NCI-H187 (cell line): ENCODE measurements around the gene TCN1.
"Not testable (repeated sequence)": the region's sequence is repeated elsewhere in the genome, so short reads cannot be mapped to it uniquely, and the experiment has no call there.

Source experiments
- DNase-seq, 2 experiments: peaks; one replicate each; lab custom pipeline; 2025; lab: John Stamatoyannopoulos, UW

Gene TCN1

GRCh38 chr11:59857439-59858434 is 8.6 kb downstream of the TCN1 start:
- DNase-seq, result no peak

DNA sequence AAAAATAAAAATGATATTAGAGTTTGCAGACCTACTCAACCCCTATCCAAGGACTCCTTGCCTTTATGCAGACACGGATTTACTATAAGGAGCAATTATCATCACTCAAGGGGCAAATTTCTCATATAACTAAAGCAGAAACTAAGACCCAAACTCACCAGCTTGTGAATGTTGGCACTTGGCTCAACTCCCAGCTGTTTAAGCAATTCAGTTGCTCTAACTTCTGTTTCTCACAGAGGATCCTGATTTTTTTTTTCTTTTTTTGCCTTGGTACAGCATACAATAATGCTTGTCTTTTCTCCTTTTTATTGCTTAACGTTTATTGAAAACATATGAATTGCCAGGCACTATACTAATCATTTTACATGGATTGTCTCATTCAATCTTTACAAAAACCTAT is 11.4 kb downstream of the TCN1 start:
- DNase-seq, result no peak

- DNase-seq, result not testable (repeated sequence)
These were observed 14.9 kb downstream of the TCN1 start for GRCh38 chr11:59851416-59851815.

DNA sequence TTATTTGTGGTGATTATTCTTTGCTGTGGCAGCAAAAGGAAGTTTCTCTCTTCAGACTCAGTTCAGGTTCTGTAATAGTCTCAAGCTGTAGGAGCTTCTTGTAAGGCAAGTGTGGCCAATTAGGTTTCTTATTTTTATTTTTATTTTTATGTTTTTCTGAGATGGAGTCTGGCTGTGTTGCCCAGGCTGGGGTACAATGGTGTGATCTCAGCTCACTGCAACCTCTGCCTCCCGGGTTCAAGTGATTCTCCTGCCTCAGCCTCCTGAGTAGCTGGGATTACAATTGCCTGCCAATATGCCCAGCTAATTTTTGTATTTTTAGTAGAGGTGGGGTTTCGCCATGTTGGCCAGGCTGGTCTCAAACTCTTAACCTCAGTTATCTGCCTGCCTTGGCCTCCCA is 16.7 kb downstream of the TCN1 start:
- not testable (repeated sequence) for DNase-seq

DNA sequence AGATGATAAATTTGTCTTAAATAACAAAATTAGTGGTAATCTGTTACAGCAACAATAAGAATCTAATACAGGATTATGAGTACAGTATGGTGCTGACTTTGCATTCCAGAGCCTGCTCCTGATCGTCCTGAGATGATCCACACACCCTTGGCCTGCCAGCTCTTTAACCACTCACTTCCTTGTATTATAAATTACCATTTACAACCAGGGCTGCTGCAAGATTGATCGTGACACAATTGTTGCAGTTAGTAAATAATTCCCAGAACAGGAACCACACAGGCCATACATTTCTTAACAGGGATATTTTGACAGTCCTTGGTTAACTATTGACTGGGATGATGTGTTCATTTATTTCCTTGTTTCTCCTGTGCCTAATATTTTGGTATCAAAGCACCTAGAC is 17.2 kb downstream of the TCN1 start:
- no peak for DNase-seq

GRCh38 chr11:59848439-59848838 is 17.8 kb downstream of the TCN1 start:
- DNase-seq, result not testable (repeated sequence)

GRCh38 chr11:59847626-59848025 is 18.7 kb downstream of the TCN1 start:
- no peak for DNase-seq

- no peak for DNase-seq
These were observed 19.7 kb downstream of the TCN1 start for GRCh38 chr11:59846556-59846955.

GRCh38 chr11:59845399-59845798 is 20.9 kb downstream of the TCN1 start, which contains the start of gene CBLIF:
CBLIF (minus strand) TSS chr11:59845499; CDS start chr11:59845453, 46 bp downstream.
- no peak for DNase-seq

- no peak for DNase-seq
These were observed 24.0 kb downstream of the TCN1 start for GRCh38 chr11:59842316-59842715.

- DNase-seq, result no peak
These were observed 24.8 kb downstream of the TCN1 start for GRCh38 chr11:59841514-59841913.

GRCh38 chr11:59839615-59840014 is 26.7 kb downstream of the TCN1 start:
- DNase-seq, result no peak

- no peak for DNase-seq
These were observed 32.7 kb downstream of the TCN1 start for GRCh38 chr11:59833602-59834001.

- no peak for DNase-seq
These were observed 36.9 kb downstream of the TCN1 start for GRCh38 chr11:59829358-59829757.

GRCh38 chr11:59822989-59823566 is 43.2 kb downstream of the TCN1 start:
- no peak for DNase-seq

GRCh38 chr11:59818572-59818971 is 47.7 kb downstream of the TCN1 start:
- DNase-seq, result no peak

DNA sequence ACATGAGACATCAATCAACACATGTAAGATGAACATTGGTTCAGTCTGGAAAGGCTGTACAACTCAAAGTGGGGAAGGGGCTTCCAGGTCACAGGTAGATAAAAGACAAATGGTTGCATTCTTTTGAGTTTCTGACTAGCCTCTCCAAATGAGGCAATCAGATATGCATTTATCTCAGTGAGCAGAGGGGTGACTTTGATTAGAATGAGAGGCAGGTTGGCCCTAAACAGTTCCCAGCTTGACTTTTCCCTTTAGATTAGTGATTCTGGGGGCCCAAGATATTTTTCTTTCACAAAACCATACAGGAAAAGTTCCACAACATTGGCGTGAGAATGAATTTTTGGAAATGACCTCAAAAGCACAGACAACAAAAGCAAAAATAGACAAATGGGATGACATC is 49.9 kb downstream of the TCN1 start:
- not testable (repeated sequence) for DNase-seq

DNA sequence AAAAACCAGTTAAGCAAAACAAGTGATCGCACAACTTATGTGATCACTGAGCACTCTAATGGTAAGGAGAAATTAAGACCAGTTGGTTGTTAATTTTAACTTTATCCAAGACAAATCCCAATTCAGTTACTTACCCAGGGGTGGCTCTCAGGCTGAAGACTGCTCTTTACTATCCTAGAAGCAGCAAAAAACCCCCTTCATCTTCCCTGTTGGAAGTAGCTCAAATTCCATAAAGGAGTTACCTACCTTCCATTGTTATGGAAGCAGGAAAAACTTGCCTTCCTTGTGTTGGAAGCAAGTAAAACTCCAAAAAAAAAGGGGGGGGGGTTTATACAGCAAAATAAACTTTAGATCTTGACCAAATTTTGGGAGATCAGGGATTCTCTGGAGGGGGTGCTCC is 50.5 kb downstream of the TCN1 start:
- no peak for DNase-seq

- no peak for DNase-seq
These were observed 52.3 kb downstream of the TCN1 start for GRCh38 chr11:59814021-59814420.

DNA sequence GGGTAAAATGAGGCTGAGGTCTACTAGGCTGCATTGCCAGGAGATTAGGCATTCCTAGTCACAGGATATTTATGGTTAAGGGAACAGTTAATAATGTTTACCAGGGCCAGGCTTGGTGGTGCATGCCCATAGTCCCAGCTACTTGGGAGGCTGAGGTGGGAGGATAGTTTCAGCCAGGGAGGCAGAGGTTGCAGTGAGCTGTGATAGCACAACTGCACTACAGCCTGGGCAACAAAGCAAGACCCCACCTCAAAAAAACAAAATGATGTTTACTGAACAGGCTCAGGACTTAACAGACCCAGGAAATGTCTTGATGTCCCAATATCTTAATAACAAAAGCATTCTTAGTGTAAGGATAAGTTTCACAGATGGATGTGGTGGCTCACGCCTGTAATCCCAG is 52.9 kb downstream of the TCN1 start:
- no peak for DNase-seq

DNA sequence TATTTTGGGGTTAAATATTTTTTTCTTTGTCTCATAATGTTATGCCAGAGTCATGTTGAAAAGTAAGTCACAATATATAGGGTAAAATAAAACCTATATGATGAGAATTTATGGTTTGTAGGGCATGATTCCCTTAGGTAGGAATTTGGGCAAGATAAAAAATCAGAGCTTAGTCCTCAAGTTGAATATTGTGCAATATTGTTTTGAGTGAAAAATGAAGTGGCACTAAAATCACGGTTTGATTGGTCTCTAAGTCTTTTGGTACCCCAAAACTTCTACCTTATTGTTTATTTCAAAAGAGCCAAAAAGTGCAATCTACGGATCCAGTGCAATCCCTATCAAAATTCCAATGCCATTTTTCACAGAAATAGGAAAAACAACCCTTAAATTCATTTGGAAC is 54.1 kb downstream of the TCN1 start:
- DNase-seq, result no peak

GRCh38 chr11:59810911-59811259 is 55.4 kb downstream of the TCN1 start:
- no peak for DNase-seq

DNA sequence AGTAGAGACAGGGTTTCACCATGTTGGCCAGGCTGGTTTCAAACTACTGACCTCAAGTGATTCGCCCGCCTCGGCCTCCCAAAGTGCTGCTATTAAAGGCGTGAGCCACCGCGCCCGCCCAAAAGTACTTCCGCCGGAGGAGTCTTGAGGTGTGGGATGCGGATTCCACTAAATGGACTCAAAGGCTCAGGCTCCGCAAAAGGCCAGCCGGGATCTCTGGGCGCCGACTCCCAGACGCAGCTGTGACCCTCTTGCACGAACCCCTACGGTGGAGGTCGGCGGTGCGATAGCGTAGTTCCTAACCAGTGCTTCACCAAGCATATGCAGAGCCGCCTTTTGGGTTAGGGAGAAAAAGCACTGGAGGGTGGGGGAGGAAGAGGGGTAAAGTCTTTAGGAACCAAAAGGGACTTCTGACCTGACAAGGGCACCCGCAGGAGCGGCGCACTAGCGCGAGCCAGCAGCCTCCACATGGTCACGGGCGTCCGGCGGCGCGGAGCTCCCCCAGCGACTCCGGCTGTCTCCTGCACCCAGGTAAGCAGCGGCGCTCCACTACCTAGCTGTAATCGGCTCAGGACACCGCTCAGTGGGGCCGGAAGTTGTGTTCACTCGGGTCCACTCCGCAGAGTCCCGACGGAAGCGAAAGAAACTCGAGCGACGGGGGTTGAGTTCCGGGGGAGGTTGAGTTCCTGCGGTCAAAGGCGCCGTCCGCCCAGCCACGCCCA is 55.9 kb downstream of the TCN1 start, which contains the start of gene MRPL16:
TSS of gene MRPL16 (minus strand) at position 590 of the 722 bp plus-strand sequence. CDS start at position 470, 120 bp downstream.
- peak; percentile 35 to 74 for DNase-seq
